ENCODE measurements around the gene MAP4K3. TPM values are rescaled to one million over a fixed set of nuclear protein-coding genes. Genes with fewer than 3 reads are reported as not detected.

The MAP4K3 gene
- polyA plus RNA-seq, 1 experiment: 45.5 TPM

DNA sequence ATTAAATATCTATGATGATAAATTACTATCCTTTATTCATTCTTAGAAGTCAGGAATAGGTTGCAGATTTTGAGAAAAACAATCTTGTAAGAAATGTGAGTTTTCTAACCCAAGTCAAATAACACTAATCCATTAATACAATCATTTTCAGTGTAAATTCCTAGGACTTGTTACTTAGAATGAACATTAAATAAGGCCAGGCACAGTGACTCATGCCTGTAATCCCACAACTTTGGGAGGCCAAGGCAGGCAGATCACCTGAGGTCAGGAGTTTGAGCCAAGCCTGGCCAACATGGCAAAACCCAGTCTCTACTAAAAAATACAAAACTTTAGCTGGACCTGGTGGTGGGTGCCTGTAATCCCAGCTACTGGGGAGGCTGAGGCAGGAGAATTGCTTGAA lies 147.5 kb downstream of the MAP4K3 start:
- H3K4me3 ChIP-seq (ENCODE audit: low read depth, low read length): no peak overlapping the region
- TF ChIP-seq, protein P1, sequence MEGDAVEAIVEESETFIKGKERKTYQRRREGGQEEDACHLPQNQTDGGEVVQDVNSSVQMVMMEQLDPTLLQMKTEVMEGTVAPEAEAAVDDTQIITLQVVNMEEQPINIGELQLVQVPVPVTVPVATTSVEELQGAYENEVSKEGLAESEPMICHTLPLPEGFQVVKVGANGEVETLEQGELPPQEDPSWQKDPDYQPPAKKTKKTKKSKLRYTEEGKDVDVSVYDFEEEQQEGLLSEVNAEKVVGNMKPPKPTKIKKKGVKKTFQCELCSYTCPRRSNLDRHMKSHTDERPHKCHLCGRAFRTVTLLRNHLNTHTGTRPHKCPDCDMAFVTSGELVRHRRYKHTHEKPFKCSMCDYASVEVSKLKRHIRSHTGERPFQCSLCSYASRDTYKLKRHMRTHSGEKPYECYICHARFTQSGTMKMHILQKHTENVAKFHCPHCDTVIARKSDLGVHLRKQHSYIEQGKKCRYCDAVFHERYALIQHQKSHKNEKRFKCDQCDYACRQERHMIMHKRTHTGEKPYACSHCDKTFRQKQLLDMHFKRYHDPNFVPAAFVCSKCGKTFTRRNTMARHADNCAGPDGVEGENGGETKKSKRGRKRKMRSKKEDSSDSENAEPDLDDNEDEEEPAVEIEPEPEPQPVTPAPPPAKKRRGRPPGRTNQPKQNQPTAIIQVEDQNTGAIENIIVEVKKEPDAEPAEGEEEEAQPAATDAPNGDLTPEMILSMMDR (IDR thresholded peaks at IDR 0.05; ENCODE audit: insufficient read depth, low read depth, low read length): no peak
- peaks cover 7% of the 10 kb centered on the region for H3K36me3 ChIP-seq (ENCODE audit: control insufficient read depth, insufficient read depth, low read length)
- ChIA-PET POLR2A (no interaction called here), CTCF (interaction anchor here (0.6 to 0.7 kb wide), 2 partner anchors 36 to 404 kb away, joined by 4 read pairs; no protein-coding TSS in a partner anchor)
- DNase-seq (ENCODE audit: low read depth): no peak
- no peaks in the 10 kb centered on the region for H3K27me3 ChIP-seq (ENCODE audit: control insufficient read depth, insufficient read depth, low read length)

DNA sequence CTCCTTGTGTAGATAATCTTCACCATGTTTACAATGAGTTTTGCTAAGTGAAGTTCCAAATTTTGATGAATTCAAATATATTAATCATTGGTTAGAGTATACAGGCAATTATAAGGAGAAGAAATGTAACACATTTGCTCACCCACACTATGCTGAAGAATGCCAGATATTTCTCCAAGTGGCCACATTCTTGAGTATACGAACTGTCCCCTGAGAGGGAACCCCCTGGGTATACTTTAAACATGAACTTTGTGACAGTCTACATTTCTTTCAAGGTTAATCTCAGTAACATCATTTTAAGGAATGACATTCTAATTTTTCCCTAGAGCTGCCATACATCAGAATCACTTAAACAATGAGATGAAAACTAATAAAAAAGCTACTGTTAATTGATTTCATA lies 153.5 kb downstream of the MAP4K3 start:
- CTCF ChIA-PET: interaction anchor here (1.2 kb wide), 1 partner anchor 446 kb away, joined by 4 read pairs; no protein-coding TSS in a partner anchor
- no peak for DNase-seq (ENCODE audit: low read depth)
- Histone ChIP-seq H3K4me3 (ENCODE audit: low read depth, low read length) (no peak overlapping the region), H3K27me3 (ENCODE audit: control insufficient read depth, insufficient read depth, low read length) (no peaks in the 10 kb centered on the region), H3K36me3 (ENCODE audit: control insufficient read depth, insufficient read depth, low read length) (peaks cover 7% of the 10 kb centered on the region)
- POLR2A ChIA-PET: no interaction called here
- TF ChIP-seq, protein P1 (IDR thresholded peaks at IDR 0.05; ENCODE audit: insufficient read depth, low read depth, low read length): no peak

DNA sequence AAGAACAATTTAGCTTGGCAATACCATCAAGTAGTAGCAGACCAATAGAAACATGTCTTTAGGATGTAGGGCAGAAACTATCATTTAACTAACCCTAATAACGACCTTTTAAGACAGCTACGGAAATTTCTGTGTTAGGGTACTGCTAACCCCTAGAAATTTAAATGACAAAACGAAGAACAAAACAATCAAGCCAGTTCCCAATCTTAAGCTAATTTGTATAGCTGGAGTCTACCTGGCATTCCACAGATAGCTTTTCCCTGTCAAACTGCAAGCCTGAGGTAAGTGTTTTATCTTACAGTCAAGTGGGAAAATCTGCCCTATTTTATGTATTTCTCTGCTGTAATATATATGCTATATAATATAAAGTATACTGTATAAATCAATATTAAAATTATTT lies 155.7 kb downstream of the MAP4K3 start:
- DNase-seq (ENCODE audit: low read depth): no peak
- no peak overlapping the region for H3K4me3 ChIP-seq (ENCODE audit: low read depth, low read length)
- ChIA-PET CTCF (no interaction called here), POLR2A (no interaction called here)
- H3K36me3 ChIP-seq (ENCODE audit: control insufficient read depth, insufficient read depth, low read length): peaks cover 8% of the 10 kb centered on the region
- TF ChIP-seq, protein P1 (IDR thresholded peaks at IDR 0.05; ENCODE audit: insufficient read depth, low read depth, low read length): no peak
- no peaks in the 10 kb centered on the region for H3K27me3 ChIP-seq (ENCODE audit: control insufficient read depth, insufficient read depth, low read length)

DNA sequence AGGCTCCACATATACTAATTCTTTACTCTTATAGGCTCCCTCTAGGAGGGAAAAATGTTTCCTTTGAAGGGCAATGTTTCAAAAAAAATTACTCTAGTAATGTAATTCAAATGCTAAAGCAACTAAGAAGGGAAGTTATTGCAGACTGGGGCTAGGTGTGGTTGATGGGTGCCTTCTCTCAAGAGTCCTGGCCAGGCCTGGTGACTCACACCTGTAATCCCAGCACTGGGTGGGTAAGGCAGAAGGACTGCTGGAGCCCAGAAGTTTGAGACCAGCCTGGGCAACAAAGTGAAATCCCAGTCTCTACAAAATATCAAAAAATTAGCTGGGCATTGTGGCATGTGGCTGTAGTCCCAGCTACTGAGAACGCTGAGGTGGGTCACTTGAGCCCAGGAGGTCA lies 162.1 kb downstream of the MAP4K3 start:
- ChIA-PET CTCF (interaction anchor here (1.6 kb wide), 1 partner anchor 423 kb away, joined by 3 read pairs; no protein-coding TSS in a partner anchor), POLR2A (no interaction called here)
- DNase-seq (ENCODE audit: low read depth): no peak
- TF ChIP-seq, protein P1 (IDR thresholded peaks at IDR 0.05; ENCODE audit: insufficient read depth, low read depth, low read length): no peak
- Histone ChIP-seq H3K4me3 (ENCODE audit: low read depth, low read length) (no peak overlapping the region), H3K36me3 (ENCODE audit: control insufficient read depth, insufficient read depth, low read length) (peaks cover 5% of the 10 kb centered on the region), H3K27me3 (ENCODE audit: control insufficient read depth, insufficient read depth, low read length) (no peaks in the 10 kb centered on the region)

DNA sequence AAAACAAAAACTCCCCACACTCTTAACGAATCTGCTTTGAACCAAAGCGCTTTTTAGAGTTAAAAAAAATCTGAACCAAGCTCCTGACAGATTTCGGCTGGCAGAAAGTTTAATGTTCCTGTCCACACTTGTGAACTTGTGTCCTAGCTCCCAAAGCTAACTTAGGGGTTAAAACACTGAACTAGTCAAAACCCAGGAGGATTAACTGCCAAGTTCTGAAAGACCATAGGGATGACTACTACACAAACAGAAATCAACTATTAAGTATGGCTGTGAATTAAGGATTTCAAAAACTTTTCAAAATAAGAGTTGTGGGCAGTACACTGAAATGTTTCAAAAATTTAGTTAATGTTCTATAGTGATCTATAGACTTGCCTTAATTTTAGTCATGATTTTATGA lies 167.1 kb downstream of the MAP4K3 start:
- Histone ChIP-seq H3K27me3 (ENCODE audit: control insufficient read depth, insufficient read depth, low read length) (no peaks in the 10 kb centered on the region), H3K36me3 (ENCODE audit: control insufficient read depth, insufficient read depth, low read length) (peaks cover 3% of the 10 kb centered on the region), H3K4me3 (ENCODE audit: low read depth, low read length) (no peak overlapping the region)
- TF ChIP-seq, protein P1 (IDR thresholded peaks at IDR 0.05; ENCODE audit: insufficient read depth, low read depth, low read length): no peak
- no peak for DNase-seq (ENCODE audit: low read depth)
- CTCF ChIA-PET: interaction anchor here (1.1 kb wide), 2 partner anchors 9 to 324 kb away, joined by 3 read pairs; no protein-coding TSS in a partner anchor
- POLR2A ChIA-PET: no interaction called here
